ENCODE measurements around the gene RNU7-1. TPM values are rescaled to one million over a fixed set of nuclear protein-coding genes. Genes with fewer than 3 reads are reported as not detected.

Gene RNU7-1
- total and polyA plus RNA-seq, 4 donors = 16.2 to 21.9 TPM; not detected in 2

GRCh38 chr12:6917491-6918231 lies 26.0 kb upstream of the RNU7-1 start:
- no peak overlapping the region for H3K4me3 ChIP-seq (ENCODE audit: low read depth, low read length)
- no peaks in the 10 kb centered on the region for H3K27me3 ChIP-seq (ENCODE audit: control insufficient read depth, insufficient read depth, low read length)
- H3K9me3 ChIP-seq (ENCODE audit: control insufficient read depth, insufficient read depth, low read length) = no peaks in the 10 kb centered on the region
- peaks cover 50% of the 10 kb centered on the region for H3K4me1 ChIP-seq (ENCODE audit: control insufficient read depth, insufficient read depth, low read length)
- H3K27ac ChIP-seq (ENCODE audit: low read depth, low read length) = no peak overlapping the region
- peak in 1 of 6 donors; percentile 0 for DNase-seq (ENCODE audit: low read depth in 4 of 6, low spot score in 6 of 6)
- 84% methylated on average over 13 of the region's 14 CpGs for WGBS (ENCODE audit: insufficient coverage)
- H3K36me3 ChIP-seq (ENCODE audit: control insufficient read depth, insufficient read depth, low read length) = peaks cover 61% of the 10 kb centered on the region

GRCh38 chr12:6919588-6919987 lies 24.0 kb upstream of the RNU7-1 start:
- 62% methylated on average over 4 of the region's 7 CpGs for WGBS (ENCODE audit: insufficient coverage)
- Histone ChIP-seq H3K4me1 (ENCODE audit: control insufficient read depth, insufficient read depth, low read length) (peaks cover 47% of the 10 kb centered on the region), H3K27ac (ENCODE audit: low read depth, low read length) (no peak overlapping the region), H3K9me3 (ENCODE audit: control insufficient read depth, insufficient read depth, low read length) (no peaks in the 10 kb centered on the region), H3K36me3 (ENCODE audit: control insufficient read depth, insufficient read depth, low read length) (peaks cover 70% of the 10 kb centered on the region), H3K4me3 (ENCODE audit: low read depth, low read length) (no peak overlapping the region), H3K27me3 (ENCODE audit: control insufficient read depth, insufficient read depth, low read length) (no peaks in the 10 kb centered on the region)
- no peak for DNase-seq (ENCODE audit: low read depth in 4 of 6, low spot score in 6 of 6)

GRCh38 chr12:6921539-6921938 lies 22.1 kb upstream of the RNU7-1 start:
- WGBS (ENCODE audit: insufficient coverage) = 69% methylated on average over 6 of the region's 7 CpGs
- peaks cover 47% of the 10 kb centered on the region for H3K4me1 ChIP-seq (ENCODE audit: control insufficient read depth, insufficient read depth, low read length)
- H3K27me3 ChIP-seq (ENCODE audit: control insufficient read depth, insufficient read depth, low read length) = no peaks in the 10 kb centered on the region
- H3K36me3 ChIP-seq (ENCODE audit: control insufficient read depth, insufficient read depth, low read length) = peaks cover 62% of the 10 kb centered on the region
- no peak overlapping the region for H3K27ac ChIP-seq (ENCODE audit: low read depth, low read length)
- no peak overlapping the region for H3K4me3 ChIP-seq (ENCODE audit: low read depth, low read length)
- no peak for DNase-seq (ENCODE audit: low read depth in 4 of 6, low spot score in 6 of 6)
- no peaks in the 10 kb centered on the region for H3K9me3 ChIP-seq (ENCODE audit: control insufficient read depth, insufficient read depth, low read length)

GRCh38 chr12:6921996-6922946 lies 21.3 kb upstream of the RNU7-1 start:
- Histone ChIP-seq H3K27me3 (ENCODE audit: control insufficient read depth, insufficient read depth, low read length) (no peaks in the 10 kb centered on the region), H3K4me3 (ENCODE audit: low read depth, low read length) (no peak overlapping the region), H3K27ac (ENCODE audit: low read depth, low read length) (no peak overlapping the region), H3K36me3 (ENCODE audit: control insufficient read depth, insufficient read depth, low read length) (peaks cover 54% of the 10 kb centered on the region), H3K9me3 (ENCODE audit: control insufficient read depth, insufficient read depth, low read length) (no peaks in the 10 kb centered on the region), H3K4me1 (ENCODE audit: control insufficient read depth, insufficient read depth, low read length) (peaks cover 47% of the 10 kb centered on the region)
- WGBS (ENCODE audit: insufficient coverage) = 82% methylated on average over 8 of the region's 9 CpGs
- DNase-seq (ENCODE audit: low read depth in 4 of 6, low spot score in 6 of 6) = no peak

- H3K4me3 ChIP-seq (ENCODE audit: low read depth, low read length) = no peak overlapping the region
- WGBS (ENCODE audit: insufficient coverage) = 43% methylated on average over 3 of the region's 10 CpGs
- H3K4me1 ChIP-seq (ENCODE audit: control insufficient read depth, insufficient read depth, low read length) = peaks cover 47% of the 10 kb centered on the region
- no peaks in the 10 kb centered on the region for H3K9me3 ChIP-seq (ENCODE audit: control insufficient read depth, insufficient read depth, low read length)
- no peak for DNase-seq (ENCODE audit: low read depth in 4 of 6, low spot score in 6 of 6)
- H3K27me3 ChIP-seq (ENCODE audit: control insufficient read depth, insufficient read depth, low read length) = no peaks in the 10 kb centered on the region
- peaks cover 45% of the 10 kb centered on the region for H3K36me3 ChIP-seq (ENCODE audit: control insufficient read depth, insufficient read depth, low read length)
- H3K27ac ChIP-seq (ENCODE audit: low read depth, low read length) = no peak overlapping the region
Measured at GRCh38 chr12:6923003-6923732, 20.4 kb upstream of the RNU7-1 start.

GRCh38 chr12:6923851-6924250 lies 19.8 kb upstream of the RNU7-1 start:
- no peak for DNase-seq (ENCODE audit: low read depth in 4 of 6, low spot score in 6 of 6)
- 67% methylated on average over 4 of the region's 6 CpGs for WGBS (ENCODE audit: insufficient coverage)
- H3K4me1 ChIP-seq (ENCODE audit: control insufficient read depth, insufficient read depth, low read length) = peaks cover 51% of the 10 kb centered on the region
- H3K36me3 ChIP-seq (ENCODE audit: control insufficient read depth, insufficient read depth, low read length) = peaks cover 38% of the 10 kb centered on the region
- no peak overlapping the region for H3K4me3 ChIP-seq (ENCODE audit: low read depth, low read length)
- H3K27ac ChIP-seq (ENCODE audit: low read depth, low read length) = peak overlapping the region; percentile 99
- no peaks in the 10 kb centered on the region for H3K9me3 ChIP-seq (ENCODE audit: control insufficient read depth, insufficient read depth, low read length)
- no peaks in the 10 kb centered on the region for H3K27me3 ChIP-seq (ENCODE audit: control insufficient read depth, insufficient read depth, low read length)

- Histone ChIP-seq H3K4me1 (ENCODE audit: control insufficient read depth, insufficient read depth, low read length) (peaks cover 63% of the 10 kb centered on the region), H3K27me3 (ENCODE audit: control insufficient read depth, insufficient read depth, low read length) (no peaks in the 10 kb centered on the region), H3K4me3 (ENCODE audit: low read depth, low read length) (peak overlapping the region; percentile 39), H3K9me3 (ENCODE audit: control insufficient read depth, insufficient read depth, low read length) (no peaks in the 10 kb centered on the region), H3K27ac (ENCODE audit: low read depth, low read length) (peak overlapping the region; percentile 99), H3K36me3 (ENCODE audit: control insufficient read depth, insufficient read depth, low read length) (peaks cover 29% of the 10 kb centered on the region)
- peak in 2 of 6 donors; percentile 68 to 83 for DNase-seq (ENCODE audit: low read depth in 4 of 6, low spot score in 6 of 6)
- 7% methylated on average over 1 of the region's 1 CpG for WGBS (ENCODE audit: insufficient coverage)
Measured at GRCh38 chr12:6925239-6925539, 18.4 kb upstream of the RNU7-1 start.

GRCh38 chr12:6925540-6926279 lies 17.9 kb upstream of the RNU7-1 start:
- DNase-seq (ENCODE audit: low read depth in 4 of 6, low spot score in 6 of 6) = peak in 4 of 6 donors; percentile 83 to 96 (median 90)
- Histone ChIP-seq H3K36me3 (ENCODE audit: control insufficient read depth, insufficient read depth, low read length) (peaks cover 32% of the 10 kb centered on the region), H3K4me3 (ENCODE audit: low read depth, low read length) (peak overlapping the region; percentile 46), H3K27me3 (ENCODE audit: control insufficient read depth, insufficient read depth, low read length) (no peaks in the 10 kb centered on the region), H3K4me1 (ENCODE audit: control insufficient read depth, insufficient read depth, low read length) (peaks cover 67% of the 10 kb centered on the region), H3K27ac (ENCODE audit: low read depth, low read length) (peak overlapping the region; percentile 99), H3K9me3 (ENCODE audit: control insufficient read depth, insufficient read depth, low read length) (no peaks in the 10 kb centered on the region)
- 2% methylated on average over 7 of the region's 8 CpGs for WGBS (ENCODE audit: insufficient coverage)
